Adipocyte (in vitro differentiated cells): Measurements from ENCODE around the gene SLC25A21.

Experiments used
- DNase-seq: peaks from one replicate; pipeline ENCODE4 v3.0.0-alpha.2; 2015; ENCODE audit warnings: low read depth
- H3K27me3 ChIP-seq: replicated peaks from 2 replicates; pipeline ENCODE4 v1.7.0; 2013; ENCODE audit warnings: mild to moderate bottlenecking, low read length, moderate library complexity; ENCODE audit not compliant: control insufficient read depth, insufficient read depth
- H3K36me3 ChIP-seq: 2 replicates; pipeline ENCODE4 v1.7.0; 2013; ENCODE audit warnings: low read length, mild to moderate bottlenecking, moderate library complexity; ENCODE audit not compliant: control insufficient read depth, insufficient read depth, severe bottlenecking
- H3K4me1 ChIP-seq: 2 replicates; pipeline ENCODE4 v1.7.0; 2013; ENCODE audit warnings: mild to moderate bottlenecking, low read length, moderate library complexity; ENCODE audit not compliant: control insufficient read depth, insufficient read depth
- H3K4me3 ChIP-seq: 2 replicates; pipeline ENCODE4 v1.7.0; 2013; ENCODE audit warnings: mild to moderate bottlenecking, low read length, moderate library complexity
- H3K9ac ChIP-seq: 2 replicates; pipeline ENCODE4 v1.7.0; 2013; ENCODE audit warnings: mild to moderate bottlenecking, low read length, moderate library complexity
- H3K9me3 ChIP-seq: 2 replicates; pipeline ENCODE4 v1.7.0; 2013; ENCODE audit warnings: mild to moderate bottlenecking, low read length, moderate library complexity; ENCODE audit not compliant: control insufficient read depth

Gene SLC25A21

GRCh38 chr14:36647824-36648753 is 524.3 kb downstream of the SLC25A21 start:
- peaks cover 89% of the 10 kb centered on the region for H3K27me3 ChIP-seq
- no peaks in the 10 kb centered on the region for H3K9me3 ChIP-seq
- peak overlapping the region; percentile 74 for H3K4me3 ChIP-seq
- DNase-seq, result peak; percentile 90
- H3K9ac ChIP-seq, result no peak overlapping the region
- peaks cover 15% of the 10 kb centered on the region for H3K4me1 ChIP-seq
- no peaks in the 10 kb centered on the region for H3K36me3 ChIP-seq

- Histone ChIP-seq H3K9me3 (no peaks in the 10 kb centered on the region), H3K4me3 (peak overlapping the region; percentile 74), H3K4me1 (peaks cover 15% of the 10 kb centered on the region), H3K9ac (no peak overlapping the region), H3K36me3 (no peaks in the 10 kb centered on the region), H3K27me3 (peaks cover 85% of the 10 kb centered on the region)
- DNase-seq, result no peak
Measured at GRCh38 chr14:36647417-36647823, 525.0 kb downstream of the SLC25A21 start.

GRCh38 chr14:36646664-36647416 is 525.6 kb downstream of the SLC25A21 start:
- Histone ChIP-seq H3K4me1 (peaks cover 15% of the 10 kb centered on the region), H3K4me3 (peak overlapping the region; percentile 74), H3K36me3 (no peaks in the 10 kb centered on the region), H3K27me3 (peaks cover 80% of the 10 kb centered on the region), H3K9me3 (no peaks in the 10 kb centered on the region), H3K9ac (no peak overlapping the region)
- peak; percentile 81 for DNase-seq

GRCh38 chr14:36633580-36633979 is 538.8 kb downstream of the SLC25A21 start:
- Histone ChIP-seq H3K36me3 (no peaks in the 10 kb centered on the region), H3K9ac (no peak overlapping the region), H3K4me3 (no peak overlapping the region), H3K4me1 (peaks cover 2% of the 10 kb centered on the region), H3K27me3 (peaks cover 19% of the 10 kb centered on the region), H3K9me3 (peaks cover 6% of the 10 kb centered on the region)
- no peak for DNase-seq
